ENCODE data around the gene MAP1LC3C.

- TF ChIP-seq, protein P1, sequence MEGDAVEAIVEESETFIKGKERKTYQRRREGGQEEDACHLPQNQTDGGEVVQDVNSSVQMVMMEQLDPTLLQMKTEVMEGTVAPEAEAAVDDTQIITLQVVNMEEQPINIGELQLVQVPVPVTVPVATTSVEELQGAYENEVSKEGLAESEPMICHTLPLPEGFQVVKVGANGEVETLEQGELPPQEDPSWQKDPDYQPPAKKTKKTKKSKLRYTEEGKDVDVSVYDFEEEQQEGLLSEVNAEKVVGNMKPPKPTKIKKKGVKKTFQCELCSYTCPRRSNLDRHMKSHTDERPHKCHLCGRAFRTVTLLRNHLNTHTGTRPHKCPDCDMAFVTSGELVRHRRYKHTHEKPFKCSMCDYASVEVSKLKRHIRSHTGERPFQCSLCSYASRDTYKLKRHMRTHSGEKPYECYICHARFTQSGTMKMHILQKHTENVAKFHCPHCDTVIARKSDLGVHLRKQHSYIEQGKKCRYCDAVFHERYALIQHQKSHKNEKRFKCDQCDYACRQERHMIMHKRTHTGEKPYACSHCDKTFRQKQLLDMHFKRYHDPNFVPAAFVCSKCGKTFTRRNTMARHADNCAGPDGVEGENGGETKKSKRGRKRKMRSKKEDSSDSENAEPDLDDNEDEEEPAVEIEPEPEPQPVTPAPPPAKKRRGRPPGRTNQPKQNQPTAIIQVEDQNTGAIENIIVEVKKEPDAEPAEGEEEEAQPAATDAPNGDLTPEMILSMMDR (IDR thresholded peaks at IDR 0.05; ENCODE audit: insufficient read depth, low read length, poor library complexity, severe bottlenecking) = no peak
- no peak for TF ChIP-seq EZH2phosphoT487 (conservative IDR thresholded peaks at IDR 0.05; ENCODE audit: low read length)
These were observed 34.2 kb downstream of the MAP1LC3C start for GRCh38 chr1:241964550-241965282.
